HG02885 (cell line): Measurements from ENCODE around the gene NOX4.
"Not testable (repeated sequence)": the region's sequence is repeated elsewhere in the genome, so short reads cannot be mapped to it uniquely, and the experiment has no call there.

Experiments used
- ATAC-seq: cut with Tn5 transposase; IDR thresholded peaks from one replicate; pipeline ENCODE4 v1.9.1; 2021; ENCODE audit warnings: mild to moderate bottlenecking; ENCODE audit not compliant: unreplicated experiment, poor library complexity

The NOX4 gene

DNA sequence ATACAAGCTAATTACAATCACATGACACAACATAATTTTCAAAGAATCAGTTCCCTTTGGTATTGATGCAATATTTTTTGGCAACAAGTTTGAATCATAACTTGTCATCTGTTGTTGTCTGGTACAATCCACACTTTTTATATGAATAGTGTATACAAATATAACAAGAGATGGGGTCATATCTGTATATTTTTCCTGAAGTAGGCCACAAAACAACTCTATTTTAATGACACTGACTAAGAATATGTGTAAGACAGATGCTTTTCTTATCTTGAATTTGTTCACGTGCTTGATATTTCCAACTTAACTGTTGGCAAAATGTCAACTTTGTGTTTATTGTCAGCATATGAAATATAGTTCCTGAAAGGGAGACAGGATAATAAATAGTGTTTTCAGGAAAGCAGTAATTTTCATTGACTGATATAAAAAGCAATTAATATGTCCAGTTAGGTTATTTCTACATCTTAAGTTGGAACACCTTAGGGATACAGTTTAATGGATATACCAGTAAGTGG lies 27.9 kb downstream of the NOX4 start:
- no peak for ATAC-seq

DNA sequence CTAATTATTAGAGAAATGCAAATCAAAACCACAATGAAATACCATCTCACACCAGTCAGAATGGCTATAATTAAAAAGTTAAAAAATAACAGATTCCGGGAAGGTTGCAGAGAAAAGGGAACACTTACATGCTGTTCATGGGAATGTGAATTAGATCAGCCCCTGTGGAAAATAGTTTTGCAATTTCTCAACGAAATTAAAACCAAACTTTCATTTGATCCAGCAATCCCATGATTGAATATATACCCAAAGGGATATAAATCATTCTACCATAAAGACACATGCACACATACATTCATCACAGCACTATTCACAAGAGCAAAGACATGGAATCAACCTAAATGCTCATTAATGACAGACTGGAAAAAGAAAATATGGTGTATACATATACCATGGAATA lies 32.5 kb downstream of the NOX4 start:
- ATAC-seq: no peak

DNA sequence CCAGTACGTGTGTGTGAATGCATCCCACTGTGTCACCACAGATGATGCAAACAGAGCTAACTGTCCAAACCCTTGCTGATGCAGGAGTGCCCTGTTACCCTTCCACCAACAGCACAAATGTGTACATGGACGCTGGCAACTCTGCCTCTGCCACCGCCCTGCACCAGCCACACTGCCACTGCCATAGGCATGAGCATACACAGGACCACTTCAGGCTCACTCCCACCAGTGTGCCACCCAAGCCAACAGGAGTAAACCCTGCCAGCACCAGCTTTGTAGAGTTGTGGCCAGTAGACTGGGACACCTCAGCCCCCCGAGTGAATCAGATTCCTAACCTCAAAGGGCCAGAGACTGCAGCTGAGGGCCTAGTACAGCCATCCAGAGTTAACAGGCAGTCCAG lies 34.0 kb downstream of the NOX4 start:
- no peak for ATAC-seq

DNA sequence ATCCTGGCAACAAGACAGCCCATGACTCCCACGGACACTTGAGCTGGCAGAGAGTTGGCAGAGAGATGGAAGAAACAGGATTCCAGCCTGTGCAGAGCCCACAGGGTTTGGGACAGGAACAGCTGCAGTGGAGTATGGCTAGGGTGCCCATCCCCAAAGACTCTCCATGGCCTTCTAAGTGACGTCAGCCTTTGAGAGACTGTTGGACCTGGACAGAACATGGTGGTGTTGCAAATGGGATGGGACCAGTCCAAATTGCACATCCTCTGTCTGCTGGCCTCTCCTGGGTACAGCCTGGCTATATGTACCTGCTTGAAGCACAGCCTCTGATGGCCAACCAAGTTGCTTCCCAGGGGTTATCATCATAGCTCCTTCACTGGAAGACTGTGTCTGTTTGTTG lies 34.5 kb downstream of the NOX4 start:
- no peak for ATAC-seq

DNA sequence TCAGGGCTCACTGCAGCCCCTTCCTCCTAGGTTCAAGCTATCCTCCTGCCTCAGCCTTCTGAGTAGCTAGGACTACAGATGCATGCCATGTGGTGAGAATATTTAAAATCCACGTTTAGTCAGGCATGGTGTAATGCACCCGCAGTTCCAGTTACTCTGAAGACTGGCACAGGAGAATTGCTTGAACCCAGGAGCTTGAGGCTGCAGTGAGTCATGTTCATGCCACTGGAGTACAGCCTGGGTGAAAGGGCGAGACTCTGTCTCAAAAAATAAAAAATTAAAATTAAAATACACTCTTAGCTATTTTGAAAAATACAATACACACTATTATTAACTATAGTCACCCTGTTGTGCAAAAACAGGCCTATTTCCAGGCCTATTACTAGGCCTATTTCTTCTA lies 38.4 kb downstream of the NOX4 start:
- ATAC-seq: no peak

DNA sequence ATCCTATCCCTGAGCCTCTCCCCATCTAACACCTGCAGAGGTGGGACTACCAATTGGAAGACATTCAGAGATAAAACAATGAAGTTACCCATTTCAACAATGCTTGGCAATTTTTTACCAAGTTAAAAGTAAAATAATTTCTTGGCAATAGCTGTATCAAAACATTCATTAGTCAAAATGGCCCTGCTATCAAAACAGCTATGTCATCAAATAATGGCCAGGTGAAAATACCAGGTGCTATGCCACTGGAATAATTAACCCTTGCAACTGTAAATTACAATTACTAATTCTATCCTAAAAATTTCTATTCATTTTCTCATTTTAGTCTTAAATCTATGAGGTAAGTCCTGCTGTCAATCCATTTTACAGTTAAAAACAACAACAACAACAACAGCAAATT lies 43.3 kb downstream of the NOX4 start:
- no peak for ATAC-seq

DNA sequence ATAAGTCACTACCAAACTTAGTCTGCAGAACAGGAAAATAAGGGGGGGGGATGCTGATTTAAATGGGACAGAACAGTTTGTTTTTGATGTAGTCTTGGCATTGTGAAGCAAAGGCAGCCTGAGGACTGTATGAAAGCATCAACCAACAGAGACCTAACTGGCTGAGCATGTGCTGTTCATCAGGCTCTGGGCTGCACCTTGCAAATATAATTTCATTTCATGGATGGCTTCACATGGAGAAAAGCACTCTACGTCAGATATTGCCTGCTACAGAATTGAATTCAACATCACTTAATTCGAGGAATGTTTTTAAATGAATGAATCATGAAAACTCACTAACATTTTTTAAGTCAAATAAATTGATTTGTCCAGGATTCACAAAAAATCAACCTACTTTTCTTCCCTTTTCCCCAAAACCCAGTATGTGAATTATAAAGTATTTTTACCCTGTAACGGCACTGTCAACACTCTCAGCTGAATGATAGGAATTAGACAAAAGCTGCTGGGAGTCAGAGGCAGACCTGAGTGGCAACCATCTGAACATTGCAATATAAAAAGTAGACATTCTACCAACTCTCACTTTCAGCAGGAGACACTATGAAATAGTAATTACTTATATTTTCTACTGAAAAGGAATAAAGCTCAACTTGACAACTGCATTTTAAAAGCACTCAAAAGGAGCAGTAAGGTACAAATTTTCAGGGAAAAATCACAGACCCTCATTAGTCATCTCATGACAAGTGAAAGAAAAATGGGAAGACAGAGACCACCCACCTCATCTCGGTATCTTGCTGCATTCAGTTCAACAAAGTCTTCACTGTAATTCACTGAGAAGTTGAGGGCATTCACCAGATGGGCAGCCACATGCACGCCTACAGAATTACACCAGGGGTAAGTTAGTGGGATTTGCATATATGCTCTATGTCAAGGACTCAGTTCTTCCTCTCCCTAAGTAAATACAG lies 47.5 kb downstream of the NOX4 start:
- no peak for ATAC-seq

DNA sequence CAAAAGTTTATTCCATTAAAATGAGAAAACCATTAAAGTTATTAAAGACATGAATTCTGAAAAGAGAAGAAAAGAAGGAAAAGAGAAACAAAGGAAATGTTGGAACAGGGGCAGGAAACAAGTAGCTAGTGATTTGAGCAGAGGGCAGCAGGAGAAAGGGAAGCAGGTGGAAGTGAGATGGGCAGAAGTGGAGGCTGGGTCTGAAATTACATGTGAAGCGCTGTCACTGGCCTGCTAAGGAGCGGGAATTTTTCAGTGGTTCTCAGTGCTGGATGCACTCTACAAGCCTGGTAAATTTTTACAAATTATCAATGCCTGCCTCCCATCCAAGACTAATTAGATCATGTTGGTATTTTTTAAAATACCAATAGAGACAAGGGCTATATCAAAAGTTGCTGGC lies 48.4 kb downstream of the NOX4 start:
- no peak for ATAC-seq

DNA sequence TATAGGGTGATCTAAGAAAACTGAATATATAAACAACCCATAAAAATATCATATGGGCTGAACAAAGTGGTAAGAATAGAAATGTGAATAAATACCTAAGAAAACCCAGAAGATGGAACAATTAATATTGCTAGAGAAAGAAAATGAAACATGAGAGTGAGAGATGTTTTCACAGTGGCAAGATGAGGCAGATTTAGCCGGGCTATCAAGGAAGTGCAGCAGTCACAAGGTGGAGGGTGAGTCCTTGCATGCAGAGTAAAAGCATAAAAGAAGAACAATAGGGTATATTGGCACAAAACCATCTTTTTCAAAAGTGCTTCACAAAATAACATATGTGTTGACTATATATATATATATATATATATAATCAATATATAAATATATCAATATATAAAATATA lies 49.6 kb downstream of the NOX4 start:
- no peak for ATAC-seq

DNA sequence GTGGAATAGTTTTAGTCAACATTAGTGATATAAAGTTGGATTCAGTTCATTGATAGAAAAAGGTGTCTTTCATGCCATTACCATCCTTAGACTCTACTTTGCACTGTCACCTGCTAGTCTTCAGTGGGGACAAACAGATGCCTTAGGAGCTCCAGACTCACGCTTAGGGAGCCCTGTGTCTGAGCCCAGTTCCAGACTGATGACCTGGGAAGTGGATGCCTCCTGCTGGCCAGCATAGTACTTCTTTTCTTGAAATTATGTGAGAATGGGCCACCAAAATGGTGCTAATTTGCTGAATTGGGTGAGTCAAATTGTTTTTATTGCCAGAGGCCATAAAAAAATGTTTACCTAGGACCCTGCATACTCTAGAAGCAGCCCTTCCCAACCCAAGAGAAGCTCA lies 53.9 kb downstream of the NOX4 start:
- ATAC-seq: no peak

DNA sequence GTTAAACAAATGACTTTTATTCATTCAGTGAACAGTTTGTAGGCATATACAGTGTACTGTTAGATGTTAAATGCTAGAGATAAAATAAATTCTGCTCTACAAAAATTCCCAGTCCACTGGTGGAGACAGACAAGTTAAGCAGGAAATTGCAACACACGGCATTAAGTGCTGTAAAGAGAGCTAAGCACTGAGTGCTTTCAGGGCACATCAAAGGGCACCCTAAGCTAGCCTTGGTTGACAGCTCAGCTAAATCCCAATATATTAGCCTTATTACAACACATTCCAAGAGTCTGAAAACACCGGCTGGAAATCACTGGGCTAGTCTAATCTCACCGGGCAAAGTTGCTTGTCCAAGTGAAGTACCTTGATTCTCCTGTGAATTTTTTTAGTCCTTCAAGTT lies 55.1 kb downstream of the NOX4 start:
- no peak for ATAC-seq

DNA sequence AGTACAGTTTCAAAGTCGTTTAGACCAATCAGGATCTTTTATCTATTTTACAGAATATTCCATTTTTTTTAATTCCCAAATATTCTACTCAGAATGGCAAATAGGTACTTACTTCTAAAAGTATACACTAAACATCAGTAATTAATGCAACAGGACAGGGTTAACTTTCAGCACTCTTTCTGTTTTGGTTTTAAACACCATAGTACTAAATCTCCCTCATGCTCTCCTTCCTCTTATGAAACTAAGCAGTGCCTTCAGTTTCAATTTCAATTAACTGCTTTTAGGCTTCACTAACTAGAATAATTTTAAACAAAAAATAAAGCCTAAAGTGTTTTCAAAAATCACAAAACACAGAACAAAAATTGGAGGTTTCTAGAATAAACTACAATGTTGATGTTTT lies 57.9 kb downstream of the NOX4 start:
- no peak for ATAC-seq

DNA sequence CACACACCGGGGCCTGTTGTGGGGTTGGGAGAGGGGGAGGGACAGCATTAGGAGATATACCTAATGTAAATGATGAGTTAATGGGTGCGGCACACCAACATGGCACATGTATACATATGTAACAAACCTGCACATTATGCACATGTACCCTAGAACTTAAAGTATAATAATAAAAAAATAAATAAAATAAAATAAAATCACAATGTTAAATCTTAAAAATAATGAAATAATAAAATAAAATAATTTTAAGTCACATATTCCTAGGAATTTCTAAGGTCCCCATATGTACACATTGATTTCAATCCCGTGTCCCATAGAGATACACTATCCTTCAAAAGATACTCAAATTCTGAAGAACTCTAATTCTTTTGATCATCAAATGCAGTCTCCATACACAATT lies 59.0 kb downstream of the NOX4 start:
- not testable (repeated sequence) for ATAC-seq

DNA sequence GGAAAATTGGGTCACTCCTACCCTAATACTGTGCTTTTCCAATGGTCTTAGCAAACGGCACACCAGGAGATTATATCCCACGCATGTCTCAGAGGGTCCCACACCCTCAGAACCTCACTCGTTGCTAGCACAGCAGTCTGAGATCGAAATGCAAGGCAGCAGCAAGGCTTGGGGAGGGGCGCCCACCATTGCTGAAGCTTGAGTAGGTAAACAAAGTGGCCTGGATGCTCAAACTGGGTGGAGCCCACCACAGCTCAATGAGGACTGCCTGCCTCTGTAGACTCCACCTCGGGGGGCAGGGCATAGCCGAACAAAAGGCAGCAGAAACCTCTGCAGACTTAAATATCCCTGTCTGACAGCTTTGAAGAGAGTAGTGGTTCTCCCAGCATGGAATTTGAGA lies 64.7 kb downstream of the NOX4 start:
- ATAC-seq: not testable (repeated sequence)

DNA sequence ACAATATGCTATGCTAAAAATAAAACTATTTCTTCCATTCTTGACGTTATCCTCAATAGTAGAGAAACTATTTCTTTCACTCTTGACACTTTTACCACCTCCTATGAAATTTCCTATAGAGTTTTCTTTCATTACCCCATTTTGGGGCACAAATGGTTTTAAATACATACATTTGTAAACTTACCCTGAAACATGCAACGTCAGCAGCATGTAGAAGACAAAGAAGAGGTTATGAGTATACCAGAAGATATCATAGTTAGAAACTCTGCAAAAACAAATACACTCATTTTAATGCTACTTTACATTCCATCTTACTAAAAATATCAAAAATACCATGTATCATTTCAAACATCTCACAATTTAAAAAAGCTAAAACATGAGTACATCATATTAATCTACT lies 69.5 kb downstream of the NOX4 start:
- ATAC-seq: no peak

DNA sequence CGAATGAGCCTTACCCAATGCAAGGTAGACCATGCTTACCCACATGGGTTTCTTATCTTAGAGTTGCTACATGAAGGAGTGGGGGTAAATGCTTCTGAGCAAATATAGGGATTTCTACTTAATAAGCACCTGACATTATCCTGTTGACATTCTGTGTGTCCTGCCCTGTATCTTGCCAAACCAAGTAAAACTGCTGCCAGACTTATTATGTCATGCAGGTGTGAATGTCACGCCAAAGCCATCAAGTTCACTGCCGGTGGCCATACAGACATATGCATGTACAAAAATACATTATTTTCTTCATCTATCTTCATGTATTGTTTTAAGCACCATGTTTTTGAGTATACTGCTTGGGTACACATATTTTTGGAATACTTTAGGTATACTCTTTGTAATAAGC lies 70.2 kb downstream of the NOX4 start:
- ATAC-seq: no peak

DNA sequence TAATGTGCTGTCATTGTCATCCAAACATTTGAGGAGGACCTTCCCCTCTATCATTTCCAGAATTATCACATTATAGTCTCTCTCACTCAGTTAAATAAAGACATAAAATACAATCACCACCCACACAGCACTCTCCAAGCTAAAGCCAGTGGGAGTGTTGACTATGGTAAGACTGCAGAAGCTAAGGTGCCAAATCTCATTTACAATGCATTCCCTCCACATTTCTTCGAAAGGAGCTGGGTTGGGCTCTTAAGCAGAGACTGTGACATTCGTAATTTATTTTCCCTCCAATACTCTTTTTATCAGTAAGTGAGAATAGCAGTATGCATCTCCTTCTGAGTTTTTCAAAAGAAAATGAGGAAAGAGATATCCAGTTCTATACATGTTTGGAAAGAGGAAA lies 74.2 kb downstream of the NOX4 start:
- ATAC-seq: no peak

DNA sequence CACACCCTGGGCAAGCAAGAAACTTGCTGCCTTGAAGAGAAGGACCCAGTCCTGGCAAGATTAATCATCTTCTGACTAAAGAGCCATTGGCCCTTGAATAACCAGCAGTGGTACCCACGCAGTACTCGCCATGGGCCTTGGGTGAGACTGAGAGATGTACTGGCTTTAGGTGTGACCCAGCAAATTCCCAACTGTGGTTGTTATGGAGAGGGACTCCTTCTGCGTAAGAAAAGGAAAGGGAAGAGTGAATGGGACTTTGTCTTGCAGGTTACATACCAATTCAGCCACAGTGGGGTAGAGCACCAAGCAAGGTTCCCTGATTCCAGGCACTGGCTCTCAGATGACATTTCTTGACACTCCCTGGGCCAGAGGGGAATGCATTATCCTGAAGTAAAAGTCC lies 80.1 kb downstream of the NOX4 start:
- not testable (repeated sequence) for ATAC-seq

DNA sequence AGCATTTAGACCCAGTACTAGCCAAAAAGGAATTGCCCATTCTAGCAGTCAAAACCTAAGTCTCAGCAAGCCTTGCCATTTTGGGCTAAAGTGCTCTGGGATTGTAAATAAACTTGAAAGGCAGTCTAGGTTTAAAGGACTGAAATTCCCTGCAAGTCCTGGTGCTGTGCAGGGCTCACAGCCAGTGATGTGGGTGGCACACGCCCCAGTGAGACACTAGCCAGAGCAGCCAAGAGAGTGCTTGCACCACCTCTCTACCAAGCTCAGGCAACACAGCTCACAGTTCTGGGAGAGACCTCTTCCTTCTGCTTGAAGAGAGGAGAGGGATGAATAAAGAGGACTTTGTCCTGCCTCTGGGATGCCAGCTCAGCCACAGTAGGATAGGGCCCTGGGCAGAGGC lies 80.5 kb downstream of the NOX4 start:
- not testable (repeated sequence) for ATAC-seq

DNA sequence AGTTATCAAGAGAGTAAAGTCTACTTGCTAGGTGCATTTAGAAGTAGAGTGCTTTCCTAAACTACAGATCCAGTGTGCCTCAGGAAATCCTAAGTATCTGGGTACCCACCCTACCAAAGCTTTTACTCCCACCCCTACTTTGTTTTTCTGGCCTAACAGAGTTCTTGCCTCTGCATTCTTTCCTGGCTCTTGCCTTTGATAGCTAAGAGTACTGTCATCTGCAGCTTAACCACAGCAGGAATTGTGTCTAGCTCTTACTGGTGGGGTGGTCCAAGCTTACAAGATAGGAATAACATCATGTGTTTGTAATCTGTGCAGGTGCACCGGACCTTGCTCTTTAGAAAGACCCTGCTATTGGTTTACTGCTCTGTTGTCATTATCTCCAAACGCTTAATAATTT lies 82.7 kb downstream of the NOX4 start:
- ATAC-seq: not testable (repeated sequence)

DNA sequence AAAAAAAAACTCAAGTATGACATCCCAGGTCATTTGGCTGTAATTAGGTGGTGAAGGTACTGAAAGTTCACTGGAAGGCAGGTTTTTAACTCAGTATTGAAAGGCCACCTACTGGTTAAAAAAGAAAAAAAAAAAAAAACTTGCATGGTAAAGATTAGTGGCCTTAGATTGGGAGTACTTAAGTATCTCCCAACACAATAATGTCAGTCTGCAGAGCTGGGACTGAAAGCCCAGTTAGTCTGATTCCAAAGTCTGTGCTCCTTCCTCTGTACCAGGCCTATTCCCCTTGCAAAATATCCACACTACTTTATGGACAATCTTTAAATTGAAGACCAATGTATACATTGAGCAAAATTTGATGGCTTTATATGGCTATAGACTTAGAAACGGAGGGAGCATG lies 85.5 kb downstream of the NOX4 start:
- ATAC-seq: no peak

DNA sequence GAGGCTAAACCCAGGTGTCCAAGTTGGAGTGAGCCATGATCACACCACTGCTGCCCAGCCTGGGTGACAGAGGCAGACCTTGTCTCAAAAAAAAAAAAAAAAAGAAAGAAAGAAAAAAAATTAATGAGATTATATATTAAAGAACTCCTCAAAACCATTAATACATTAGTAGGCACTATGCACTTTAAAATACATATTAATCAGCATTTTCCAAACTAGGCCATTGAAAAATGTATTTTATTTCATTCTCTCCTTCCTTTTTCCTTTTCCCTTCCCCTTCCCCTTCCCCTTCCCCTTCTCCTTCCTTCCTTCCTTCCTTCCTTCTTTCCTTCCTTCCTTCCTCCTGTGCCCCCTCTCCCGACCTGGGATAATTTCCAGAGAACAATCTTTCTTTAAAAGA lies 99.5 kb downstream of the NOX4 start:
- ATAC-seq: not testable (repeated sequence)
